ENCODE results near the gene OR2T35. TPM values are rescaled to one million over a fixed set of nuclear protein-coding genes. Genes with fewer than 3 reads are reported as not detected.

Gene OR2T35
- total RNA-seq, 1 donor from 2014 or later, result not detected

DNA sequence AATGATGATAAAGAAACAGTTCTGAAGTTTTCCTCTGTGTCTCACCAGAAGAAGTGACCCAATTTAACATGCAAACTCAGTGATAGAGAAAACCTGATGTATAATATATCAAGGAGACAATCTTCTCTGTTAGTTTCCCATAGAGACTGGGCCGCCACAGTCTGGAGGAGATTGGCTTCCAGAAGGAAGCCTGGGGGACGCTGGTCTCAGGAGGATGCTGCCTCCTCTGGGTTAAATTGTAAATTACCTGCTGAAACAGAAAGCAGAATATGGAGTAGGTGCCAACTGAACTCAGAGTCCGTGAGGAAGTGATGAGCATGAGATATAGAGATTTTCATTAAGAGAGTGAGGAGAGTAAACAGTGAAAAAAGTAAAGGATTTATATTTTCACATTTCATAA, 41.7 kb upstream of the OR2T35 start:
- no peaks in the 10 kb centered on the region for H3K4me1 Mint-ChIP-seq (ENCODE audit: low read depth, unreplicated experiment)
- H3K4me3 Mint-ChIP-seq (ENCODE audit: unreplicated experiment), result no peak overlapping the region
- FAIRE-seq (no peak), DNase-seq (ENCODE audit: low read depth) (no peak)
- H3K27ac Mint-ChIP-seq (ENCODE audit: unreplicated experiment), result no peak overlapping the region
- H3K9me3 ChIP-seq (ENCODE audit: insufficient read depth, low read depth, low read length), result peaks cover 5% of the 10 kb centered on the region
- H3K27me3 ChIP-seq (ENCODE audit: insufficient read depth, low read length), result no peaks in the 10 kb centered on the region
- no peak overlapping the region for H3K27ac ChIP-seq (ENCODE audit: low read depth, low read length)
- H3K79me2 ChIP-seq (ENCODE audit: insufficient read depth, low read length), result no peaks in the 10 kb centered on the region
- no peak overlapping the region for H3K4me3 ChIP-seq (ENCODE audit: insufficient read depth, low read depth, low read length)
- H3K27me3 Mint-ChIP-seq (ENCODE audit: low read depth, unreplicated experiment), result no peaks in the 10 kb centered on the region
- no peak overlapping the region for H3K4me2 ChIP-seq (ENCODE audit: low read length)
- no peaks in the 10 kb centered on the region for H3K4me1 ChIP-seq (ENCODE audit: insufficient read depth, low read length)
- no peaks in the 10 kb centered on the region for H3K36me3 ChIP-seq (ENCODE audit: insufficient read depth, low read length)
- H2AFZ ChIP-seq (ENCODE audit: low read depth, low read length), result no peak overlapping the region
- no peak overlapping the region for H3K9ac ChIP-seq (ENCODE audit: low read length)
- TF ChIP-seq CTCF (IDR thresholded peaks at IDR 0.05; ENCODE audit: insufficient read depth, low read depth, low read length), result no peak
- no peak for TF ChIP-seq EZH2 (IDR thresholded peaks at IDR 0.05; ENCODE audit: insufficient read depth, low read length)
- peaks cover 12% of the 10 kb centered on the region for H3K9me3 Mint-ChIP-seq (ENCODE audit: unreplicated experiment)
- H4K20me1 ChIP-seq (ENCODE audit: insufficient read depth, low read length), result no peaks in the 10 kb centered on the region
- no peaks in the 10 kb centered on the region for H3K36me3 Mint-ChIP-seq (ENCODE audit: low read depth, unreplicated experiment)

GRCh38 chr1:248681651-248682050, 36.6 kb upstream of the OR2T35 start:
- no peak for FAIRE-seq

More at GRCh38 chr1:248681651-248682050, 36.6 kb upstream of the OR2T35 start:
- no peak for DNase-seq (ENCODE audit: low read depth)
- Mint-ChIP-seq H3K9me3 (ENCODE audit: unreplicated experiment) (peaks cover 7% of the 10 kb centered on the region), H3K4me1 (ENCODE audit: low read depth, unreplicated experiment) (no peaks in the 10 kb centered on the region), H3K27me3 (ENCODE audit: low read depth, unreplicated experiment) (no peaks in the 10 kb centered on the region), H3K36me3 (ENCODE audit: low read depth, unreplicated experiment) (no peaks in the 10 kb centered on the region), H3K27ac (ENCODE audit: unreplicated experiment) (no peak overlapping the region), H3K4me3 (ENCODE audit: unreplicated experiment) (no peak overlapping the region)
- no peaks in the 10 kb centered on the region for H3K9me3 ChIP-seq (ENCODE audit: insufficient read depth, low read depth, low read length)
- no peak overlapping the region for H3K9ac ChIP-seq (ENCODE audit: low read length)
- H3K79me2 ChIP-seq (ENCODE audit: insufficient read depth, low read length), result no peaks in the 10 kb centered on the region
- no peaks in the 10 kb centered on the region for H3K4me1 ChIP-seq (ENCODE audit: insufficient read depth, low read length)
- H3K36me3 ChIP-seq (ENCODE audit: insufficient read depth, low read length), result no peaks in the 10 kb centered on the region
- no peaks in the 10 kb centered on the region for H3K27me3 ChIP-seq (ENCODE audit: insufficient read depth, low read length)
- no peaks in the 10 kb centered on the region for H4K20me1 ChIP-seq (ENCODE audit: insufficient read depth, low read length)
- no peak overlapping the region for H3K4me2 ChIP-seq (ENCODE audit: low read length)
- H2AFZ ChIP-seq (ENCODE audit: low read depth, low read length), result no peak overlapping the region
- TF ChIP-seq EZH2 (IDR thresholded peaks at IDR 0.05; ENCODE audit: insufficient read depth, low read length) (no peak), CTCF (IDR thresholded peaks at IDR 0.05; ENCODE audit: insufficient read depth, low read depth, low read length) (no peak)
- H3K4me3 ChIP-seq (ENCODE audit: insufficient read depth, low read depth, low read length), result no peak overlapping the region
- H3K27ac ChIP-seq (ENCODE audit: low read depth, low read length), result no peak overlapping the region
